ENCODE measurements around the gene EFCAB7. TPM values are rescaled to one million over a fixed set of nuclear protein-coding genes. Genes with fewer than 3 reads are reported as not detected.

The EFCAB7 gene
- total RNA-seq, 1 experiment from 2014 or later = 3.0 TPM

- no peak for TF ChIP-seq CTCF (conservative IDR thresholded peaks at IDR 0.05)
- DNase-seq = no peak
- Histone ChIP-seq H3K14ac (ENCODE audit: insufficient read depth, low read length) (no peak overlapping the region), H3K18ac (ENCODE audit: insufficient read length, low read depth, low read length) (no peak overlapping the region), H3K9me3 (ENCODE audit: control insufficient read depth, low read depth, low read length) (no peaks in the 10 kb centered on the region), H3K27me3 (ENCODE audit: insufficient read depth, low read length) (no peaks in the 10 kb centered on the region), H2AK5ac (ENCODE audit: insufficient read length, low read length) (no peak overlapping the region), H3K4ac (ENCODE audit: low read depth, low read length) (no peak overlapping the region), H3K4me2 (ENCODE audit: insufficient read depth, insufficient read length, low read length) (no peak overlapping the region), H3T11ph (ENCODE audit: low read length) (no peak overlapping the region), H2BK15ac (ENCODE audit: low read depth, low read length) (no peak overlapping the region), H4K20me1 (ENCODE audit: control insufficient read depth, insufficient read depth, insufficient read length) (no peaks in the 10 kb centered on the region), H2BK120ac (ENCODE audit: low read depth, low read length, poor library complexity, severe bottlenecking) (no peak overlapping the region), H3K79me1 (ENCODE audit: insufficient read depth, low read depth, low read length, poor library complexity, severe bottlenecking) (no peaks in the 10 kb centered on the region), H2AFZ (ENCODE audit: low read length) (no peak overlapping the region), H4K91ac (ENCODE audit: insufficient read length, low read depth, low read length) (no peak overlapping the region), H3K56ac (ENCODE audit: insufficient read length, low read depth, low read length) (no peak overlapping the region), H3K79me2 (ENCODE audit: insufficient read depth, low read length) (no peaks in the 10 kb centered on the region), H3K23ac (ENCODE audit: insufficient read length, low read depth, low read length) (no peak overlapping the region), H2BK5ac (ENCODE audit: insufficient read length, low read length) (no peak overlapping the region), H2BK20ac (ENCODE audit: low read depth, low read length, poor library complexity, severe bottlenecking) (no peak overlapping the region), H3K27ac (ENCODE audit: insufficient read length, low read depth, low read length) (no peak overlapping the region), H2BK12ac (ENCODE audit: insufficient read length, low read depth, low read length) (no peak overlapping the region), H4K5ac (ENCODE audit: insufficient read length, low read depth, low read length) (no peak overlapping the region), H3K23me2 (ENCODE audit: insufficient read length, low read depth, low read length, poor library complexity, severe bottlenecking) (no peaks in the 10 kb centered on the region), H4K8ac (replicated peaks; ENCODE audit: insufficient read length, low read depth, low read length) (no peak overlapping the region), H3K9ac (ENCODE audit: extremely low read depth, insufficient read length, low read length) (no peak overlapping the region), H3K4me1 (ENCODE audit: insufficient read depth, low read length) (no peaks in the 10 kb centered on the region)
- H3K27ac Mint-ChIP-seq = no peak overlapping the region
- no CpG with 5 or more reads among the region's 13 CpGs for WGBS (ENCODE audit: extremely low coverage, insufficient read length, low lambda C conversion rate)
- no peaks in the 10 kb centered on the region for H3K27me3 Mint-ChIP-seq (ENCODE audit: low read depth)
- H3K9me3 Mint-ChIP-seq = no peaks in the 10 kb centered on the region
- H3K4me1 Mint-ChIP-seq = no peaks in the 10 kb centered on the region
- no peaks in the 10 kb centered on the region for H3K36me3 Mint-ChIP-seq (ENCODE audit: insufficient read depth in 1 of 3, low read depth in 3 of 3)
- no peak overlapping the region for H3K4me3 Mint-ChIP-seq
These were observed 25.6 kb downstream of the EFCAB7 start for GRCh38 chr1:63548877-63549276.
